Measurements from ENCODE around the gene PXT1.

The PXT1 gene

DNA sequence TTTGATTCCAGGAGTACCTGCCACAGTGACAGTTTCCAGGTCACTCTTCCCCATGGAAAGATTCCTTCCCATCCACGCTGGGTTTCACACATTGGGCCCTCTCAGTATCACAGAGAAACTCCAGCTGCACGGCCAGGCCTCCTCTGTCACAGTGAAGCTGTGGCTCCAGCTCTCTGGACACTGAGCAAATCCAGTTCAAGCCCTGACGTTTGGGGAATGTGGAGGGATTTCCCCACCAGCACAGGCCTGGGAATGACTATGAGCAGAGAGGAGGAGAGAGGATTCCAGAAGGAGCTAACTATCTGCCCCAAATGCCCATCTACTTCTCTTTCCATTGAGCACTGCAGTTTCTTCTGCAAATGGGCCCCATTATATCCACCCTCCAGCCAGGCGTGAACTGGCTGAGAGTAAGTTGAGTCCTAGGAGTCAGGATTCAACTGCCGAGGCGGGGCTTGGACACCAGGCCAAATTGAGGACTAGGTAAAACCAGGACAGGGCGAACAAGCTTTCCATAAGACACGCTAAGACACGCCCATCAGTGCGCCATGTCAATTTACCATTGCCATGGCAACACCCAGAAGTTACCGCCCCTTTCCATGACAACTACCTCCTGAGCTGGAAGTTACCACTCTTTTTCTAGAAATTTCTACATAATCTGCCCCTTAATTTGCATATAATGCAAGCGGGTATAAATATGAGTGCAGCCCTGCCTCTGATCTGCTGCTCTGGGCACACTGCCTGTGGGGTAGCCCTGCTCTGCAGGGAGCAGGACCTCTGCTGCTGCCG lies 96.8 kb downstream of the PXT1 start:
- ATAC-seq (no peak), DNase-seq (no peak)

DNA sequence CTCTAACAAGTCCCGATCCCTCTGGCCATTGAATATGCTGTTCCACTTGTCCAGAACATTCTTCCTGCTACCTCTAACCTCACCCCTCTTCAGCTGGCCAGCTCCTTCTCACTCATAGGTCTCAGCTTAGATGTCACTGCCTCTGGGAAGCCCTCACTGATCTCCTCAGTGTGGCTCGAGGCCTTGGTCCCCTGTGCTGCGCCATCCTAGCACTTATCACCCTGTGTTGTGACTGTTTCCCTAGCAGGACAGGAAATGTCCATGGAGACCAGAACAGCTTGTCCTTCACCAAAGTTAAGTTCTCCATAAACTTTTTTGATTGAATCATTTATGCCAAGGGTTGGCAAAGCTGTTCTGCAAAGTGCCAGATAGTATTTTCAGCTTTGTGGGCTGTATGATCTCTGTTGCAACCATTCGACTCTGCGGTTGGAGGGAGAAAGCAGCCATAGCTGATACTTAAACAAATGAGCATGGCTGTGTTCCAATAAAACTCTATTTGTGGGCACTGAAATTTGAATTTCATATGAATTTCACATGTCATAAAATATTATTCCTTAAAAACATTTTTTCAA lies 99.5 kb downstream of the PXT1 start:
- ATAC-seq = no peak
- DNase-seq = no peak

DNA sequence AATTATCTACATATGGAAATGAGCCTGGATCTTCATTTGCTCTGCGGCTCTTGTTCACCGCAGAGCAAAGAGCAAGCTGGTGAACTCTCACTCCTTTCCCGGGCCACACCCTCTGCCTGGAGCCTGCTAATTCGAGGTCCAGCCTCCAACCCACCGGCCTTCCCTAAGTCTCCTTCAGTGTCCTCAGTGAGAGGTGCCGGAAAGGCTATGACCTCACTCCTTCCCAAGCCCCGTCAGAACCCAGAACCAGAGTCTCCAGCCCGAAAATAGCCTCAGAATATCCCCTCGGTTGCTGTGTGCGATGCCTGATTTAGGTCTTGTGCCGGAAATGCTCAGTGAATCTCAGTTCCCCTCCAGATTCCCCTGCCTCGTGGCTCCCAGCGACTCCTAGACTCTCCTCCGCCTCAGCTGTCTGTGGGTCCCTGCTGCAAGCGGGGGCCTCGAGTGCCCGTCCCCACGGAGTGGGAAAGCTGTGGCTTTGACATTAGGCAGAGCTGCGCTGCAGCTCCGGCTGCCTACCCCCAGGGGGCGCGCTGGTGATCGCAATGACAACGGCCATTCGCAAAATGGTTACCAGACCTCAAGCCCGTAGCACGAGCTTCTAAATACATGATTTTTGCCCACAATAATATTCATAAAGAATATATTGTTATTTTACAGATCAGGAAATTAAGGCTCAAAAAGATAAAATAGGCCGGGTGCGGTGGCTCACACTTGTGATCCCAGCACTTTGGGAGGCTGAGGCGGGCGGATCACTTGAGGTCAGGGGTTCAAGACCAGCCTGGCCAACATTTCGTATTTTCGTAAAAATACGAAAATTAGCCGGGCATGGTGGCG lies 101.8 kb downstream of the PXT1 start:
- DNase-seq (peak; percentile 81), ATAC-seq (peak; percentile 74)

Data from stimulated activated naive CD8-positive, alpha-beta T cell treated with anti-CD3 and anti-CD28 coated beads, Interleukin-15, Interleukin-2, amounts not matched to agents 100 U/mL and 50 U/mL, for 24 hours (primary cell).